Hepatocyte (in vitro differentiated cells): ENCODE results near the gene IQCF2.

Source experiments
- CTCF ChIP-seq: fragments of 200-600 bp; sonication (generic); IDR thresholded peaks from 2 replicates; pipeline ENCODE4 v1.5.1; 2016; ENCODE audit warnings: antibody characterized with exemption, mild to moderate bottlenecking; ENCODE audit not compliant: poor library complexity
- EZH2 ChIP-seq: fragments of 200-600 bp; sonication (generic); IDR thresholded peaks from 2 replicates; pipeline ENCODE4 v1.6.1; 2016; ENCODE audit warnings: antibody characterized with exemption, mild to moderate bottlenecking, borderline replicate concordance

GRCh38 chr3:51897391-51897790 is 36.0 kb downstream of the IQCF2 start:
- TF ChIP-seq CTCF = no peak
- no peak for TF ChIP-seq EZH2
